Endothelial cell of umbilical vein (primary cell): ENCODE results near the gene PLXDC2. TPM values are rescaled to one million over a fixed set of nuclear protein-coding genes. Genes with fewer than 3 reads are reported as not detected.

Experiments used
- BruUV-seq: library from RNA; stranded (reverse); fragments of 400-500 nt; replicated peaks from 2 replicates; lab custom pipeline; 2021; lab: Mats Ljungman, UMichigan
- CTCF ChIA-PET: fragments of 300-600, 350-600 bp; sonication (Branson Sonifier 250); formaldehyde crosslinking; loops from one replicate; lab custom pipeline; 2021; ENCODE audit warnings: antibody characterized with exemption, inconsistent platforms; lab: Charles Lee
- POLR2A ChIA-PET: fragments of 300-600, 350-600 bp; sonication (Branson Sonifier 250); formaldehyde crosslinking; loops from one replicate; lab custom pipeline; 2021; ENCODE audit warnings: antibody characterized with exemption, inconsistent platforms; lab: Charles Lee
- DNase-seq: peaks from one replicate; pipeline ENCODE4 v3.0.0-alpha.2; 2011; ENCODE audit warnings: low read depth, low spot score
- FAIRE-seq: peaks from 2 replicates; lab custom pipeline; 2011; peaks lifted over from hg19 to GRCh38; lab: Jason Lieb, UNC
- H2AFZ ChIP-seq: 2 replicates; pipeline ENCODE4 v1.6.0; 2012; ENCODE audit warnings: low read depth, low read length, control low read depth, inconsistent platforms
- H3K27ac ChIP-seq: 2 replicates; pipeline ENCODE4 v1.5.1; 2011; ENCODE audit warnings: low read depth, mild to moderate bottlenecking, control low read depth, low read length, moderate library complexity; ENCODE audit not compliant: insufficient read depth
- H3K27me3 ChIP-seq, 2 experiments: 2 replicates each; pipeline versions ENCODE4 v1.6.0 to v1.6.1; 2011; ENCODE audit warnings: low read length in 2 of 2, mixed read lengths in 1 of 2; ENCODE audit not compliant: control insufficient read depth in 2 of 2, insufficient read depth in 2 of 2
- H3K36me3 ChIP-seq, 2 experiments: 2 replicates in 1 of 2; 3 replicates in 1 of 2; pipeline ENCODE4 v1.5.1; 2011; ENCODE audit warnings: low read length in 2 of 2, mild to moderate bottlenecking in 1 of 2, moderate library complexity in 1 of 2; ENCODE audit not compliant: control insufficient read depth in 2 of 2, insufficient read depth in 2 of 2; ENCODE audit errors: extremely low read depth in 1 of 2
- H3K4me1 ChIP-seq: 3 replicates; pipeline ENCODE4 v1.5.1; 2011; ENCODE audit warnings: mild to moderate bottlenecking, low read length; ENCODE audit not compliant: control insufficient read depth, insufficient read depth; ENCODE audit errors: extremely low read depth
- H3K4me2 ChIP-seq: 2 replicates; pipeline ENCODE4 v1.6.1; 2011; ENCODE audit warnings: low read length, control low read depth, mixed read lengths; ENCODE audit not compliant: insufficient read depth
- H3K4me3 ChIP-seq, 3 experiments: fragments of 200-600 bp in 1 of 3; sonication (generic), shearing (Covaris generic) in 1 of 3; replicated peaks in 1 of 3; 2 replicates each; pipeline ENCODE4 v1.5.1; 2011 to 2016; ENCODE audit warnings: control low read depth in 3 of 3, low read length in 3 of 3, mild to moderate bottlenecking in 2 of 3, inconsistent platforms in 1 of 3, low read depth in 1 of 3, moderate library complexity in 1 of 3; ENCODE audit not compliant: insufficient read depth in 1 of 3
- H3K79me2 ChIP-seq: 2 replicates; pipeline ENCODE4 v1.6.0; 2012; ENCODE audit warnings: low read length, inconsistent platforms; ENCODE audit not compliant: control insufficient read depth, insufficient read depth
- H3K9ac ChIP-seq: replicated peaks from 2 replicates; pipeline ENCODE3; 2011; ENCODE audit warnings: low read length, control low read depth; ENCODE audit not compliant: insufficient read depth; ENCODE audit errors: extremely low read depth
- H3K9me1 ChIP-seq: replicated peaks from 3 replicates; pipeline ENCODE4 v1.6.0; 2011; ENCODE audit warnings: mild to moderate bottlenecking, low read length; ENCODE audit not compliant: control insufficient read depth, insufficient read depth; ENCODE audit errors: extremely low read depth
- H3K9me3 ChIP-seq: replicated peaks from 2 replicates; pipeline ENCODE4 v1.5.1; 2012; ENCODE audit warnings: low read length, inconsistent platforms; ENCODE audit not compliant: control insufficient read depth, insufficient read depth
- H4K20me1 ChIP-seq: replicated peaks from 2 replicates; pipeline ENCODE3; 2011; ENCODE audit warnings: mild to moderate bottlenecking, low read length; ENCODE audit not compliant: control insufficient read depth, insufficient read depth; ENCODE audit errors: extremely low read depth
- FOS ChIP-seq: IDR thresholded peaks from 2 replicates; pipeline ENCODE4 v1.6.1; 2011; ENCODE audit warnings: mild to moderate bottlenecking, low read length, moderate library complexity, borderline replicate concordance; ENCODE audit not compliant: insufficient read depth
- GATA2 ChIP-seq: IDR thresholded peaks from 2 replicates; pipeline ENCODE4 v1.7.0; 2011; ENCODE audit warnings: low read depth, mild to moderate bottlenecking, moderate library complexity, mixed read lengths, low read length; ENCODE audit not compliant: insufficient read length, insufficient read depth
- MYC ChIP-seq: IDR thresholded peaks from one replicate; pipeline ENCODE4 v1.6.1; 2011; ENCODE audit warnings: mild to moderate bottlenecking, low read depth, low read length
- POLR2A ChIP-seq: IDR thresholded peaks from 2 replicates; pipeline ENCODE4 v1.6.1; 2012; ENCODE audit warnings: low read depth, mild to moderate bottlenecking, control low read depth, low read length
- POLR2AphosphoS5 ChIP-seq: IDR thresholded peaks from 2 replicates; pipeline ENCODE4 v1.6.1; 2012; ENCODE audit warnings: low read depth, mild to moderate bottlenecking, control low read depth, low read length, moderate library complexity; ENCODE audit not compliant: insufficient read depth
- dilution Hi-C: fragments of 300-500 bp; cut with MboI; formaldehyde crosslinking; loops from one replicate; pipeline ENCODE4 v1.15.0; 2019; ENCODE audit warnings: low sequenced_read_pairs; ENCODE audit not compliant: extremely low pct_ligation_motif_present
- intact Hi-C: fragments of 100-400 bp; cut with micrococcal nuclease; formaldehyde crosslinking; loops from one replicate; pipeline ENCODE4 v1.10.0; 2022
- polyA plus RNA-seq, 4 experiments: library from polyadenylated mRNA; depleted of rRNA in 3 of 4; stranded (reverse) in 3 of 4; unstranded in 1 of 4; fragments of >200 nt; gene quantifications; 2 replicates each; pipeline versions ENCODE4 v1.2.1 to v1.2.3, GENCODE V29; 2011 to 2012; ENCODE audit warnings: missing spikeins in 1 of 4
- total RNA-seq: library from RNA; stranded (reverse); gene quantifications from 2 replicates; pipeline ENCODE4 v1.2.3, GENCODE V29; 2021
- TF ChIP-seq, protein P1 (sequence below): IDR thresholded peaks from 2 replicates; pipeline ENCODE4 v1.6.1; 2011; ENCODE audit not compliant: insufficient read depth, insufficient read length
- TF ChIP-seq, protein P2 (sequence below), 2 donors: IDR thresholded peaks; 1 replicate in 1 of 2; 2 replicates in 1 of 2; pipeline ENCODE4 v1.5.1; 2011; ENCODE audit warnings: low read length in 2 of 2, mild to moderate bottlenecking in 2 of 2, moderate library complexity in 2 of 2, control low read depth in 1 of 2, inconsistent platforms in 1 of 2, low read depth in 1 of 2; ENCODE audit not compliant: insufficient read depth in 1 of 2; ENCODE audit errors: extremely low read depth in 1 of 2

PLXDC2 gene
- total and polyA plus RNA-seq, 2 donors (not counting 3 experiments of a cell fraction or from before 2014, with no cell fraction given): 0.32 to 1.2 TPM

DNA sequence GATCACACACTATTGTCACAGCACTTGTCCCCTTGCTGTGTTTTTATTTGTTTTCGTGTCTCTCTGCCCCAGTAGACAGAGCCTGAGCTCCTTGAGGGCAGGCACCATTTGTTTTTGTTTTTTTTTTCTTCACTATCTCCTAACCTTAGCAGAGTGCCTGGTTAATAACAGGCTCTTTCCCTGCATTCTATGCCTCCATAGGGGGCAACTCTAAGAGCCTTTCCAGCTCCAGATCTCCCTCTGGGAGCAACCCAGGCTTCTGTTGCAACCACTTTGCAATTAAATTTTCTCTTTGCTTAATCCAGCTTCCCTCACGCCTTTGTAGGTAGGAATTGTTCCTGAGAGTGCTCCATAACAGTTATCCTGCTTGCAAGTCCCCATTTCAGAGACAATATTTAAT lies 148.4 kb downstream of the PLXDC2 start:
- no peaks in the 10 kb centered on the region for H3K27me3 ChIP-seq
- H4K20me1 ChIP-seq: no peaks in the 10 kb centered on the region
- H3K27ac ChIP-seq: no peak overlapping the region
- POLR2A ChIA-PET: no interaction called here
- no peak overlapping the region for H2AFZ ChIP-seq
- no peak for TF ChIP-seq MYC
- TF ChIP-seq POLR2AphosphoS5: no peak
- TF ChIP-seq, protein P1, sequence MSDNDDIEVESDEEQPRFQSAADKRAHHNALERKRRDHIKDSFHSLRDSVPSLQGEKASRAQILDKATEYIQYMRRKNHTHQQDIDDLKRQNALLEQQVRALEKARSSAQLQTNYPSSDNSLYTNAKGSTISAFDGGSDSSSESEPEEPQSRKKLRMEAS: no peak
- no peak for TF ChIP-seq FOS
- TF ChIP-seq GATA2: no peak
- TF ChIP-seq, protein P2, sequence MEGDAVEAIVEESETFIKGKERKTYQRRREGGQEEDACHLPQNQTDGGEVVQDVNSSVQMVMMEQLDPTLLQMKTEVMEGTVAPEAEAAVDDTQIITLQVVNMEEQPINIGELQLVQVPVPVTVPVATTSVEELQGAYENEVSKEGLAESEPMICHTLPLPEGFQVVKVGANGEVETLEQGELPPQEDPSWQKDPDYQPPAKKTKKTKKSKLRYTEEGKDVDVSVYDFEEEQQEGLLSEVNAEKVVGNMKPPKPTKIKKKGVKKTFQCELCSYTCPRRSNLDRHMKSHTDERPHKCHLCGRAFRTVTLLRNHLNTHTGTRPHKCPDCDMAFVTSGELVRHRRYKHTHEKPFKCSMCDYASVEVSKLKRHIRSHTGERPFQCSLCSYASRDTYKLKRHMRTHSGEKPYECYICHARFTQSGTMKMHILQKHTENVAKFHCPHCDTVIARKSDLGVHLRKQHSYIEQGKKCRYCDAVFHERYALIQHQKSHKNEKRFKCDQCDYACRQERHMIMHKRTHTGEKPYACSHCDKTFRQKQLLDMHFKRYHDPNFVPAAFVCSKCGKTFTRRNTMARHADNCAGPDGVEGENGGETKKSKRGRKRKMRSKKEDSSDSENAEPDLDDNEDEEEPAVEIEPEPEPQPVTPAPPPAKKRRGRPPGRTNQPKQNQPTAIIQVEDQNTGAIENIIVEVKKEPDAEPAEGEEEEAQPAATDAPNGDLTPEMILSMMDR (IDR thresholded peaks at IDR 0.05; ENCODE audit: extremely low read depth in 1 of 2, insufficient read depth in 1 of 2, low read depth in 1 of 2, low read length in 2 of 2): no peak
- TF ChIP-seq POLR2A: no peak
- H3K79me2 ChIP-seq: no peaks in the 10 kb centered on the region
- no peaks in the 10 kb centered on the region for H3K4me1 ChIP-seq
- H3K9ac ChIP-seq: no peak overlapping the region
- BruUV-seq: no TSS peak
- CTCF ChIA-PET: interaction anchor here (0.9 kb wide), 1 partner anchor 12 kb away, joined by 3 read pairs; no protein-coding TSS in a partner anchor
- intact Hi-C loops (no loop called here), dilution Hi-C loops (no loop called here)
- DNase-seq: no peak
- H3K4me2 ChIP-seq: no peak overlapping the region
- no peak overlapping the region for H3K4me3 ChIP-seq
- H3K9me3 ChIP-seq: no peaks in the 10 kb centered on the region
- no peak for FAIRE-seq
- H3K36me3 ChIP-seq: no peaks in the 10 kb centered on the region
- H3K9me1 ChIP-seq: no peaks in the 10 kb centered on the region
